Myocyte (in vitro differentiated cells): Measurements from ENCODE around the gene SMAD5. TPM values are rescaled to one million over a fixed set of nuclear protein-coding genes. Genes with fewer than 3 reads are reported as not detected.

ENCODE experiments used
- DNase-seq: peaks from one replicate; pipeline ENCODE4 v3.0.0-alpha.2; 2012; ENCODE audit warnings: low read depth
- total RNA-seq: library from RNA; depleted of rRNA; stranded (reverse); fragments of >200 nt; gene quantifications from 2 replicates; pipeline ENCODE4 v1.2.3, GENCODE V29; 2014

SMAD5 gene
- total RNA-seq, 1 donor from 2014 or later = 54.4 TPM

DNA sequence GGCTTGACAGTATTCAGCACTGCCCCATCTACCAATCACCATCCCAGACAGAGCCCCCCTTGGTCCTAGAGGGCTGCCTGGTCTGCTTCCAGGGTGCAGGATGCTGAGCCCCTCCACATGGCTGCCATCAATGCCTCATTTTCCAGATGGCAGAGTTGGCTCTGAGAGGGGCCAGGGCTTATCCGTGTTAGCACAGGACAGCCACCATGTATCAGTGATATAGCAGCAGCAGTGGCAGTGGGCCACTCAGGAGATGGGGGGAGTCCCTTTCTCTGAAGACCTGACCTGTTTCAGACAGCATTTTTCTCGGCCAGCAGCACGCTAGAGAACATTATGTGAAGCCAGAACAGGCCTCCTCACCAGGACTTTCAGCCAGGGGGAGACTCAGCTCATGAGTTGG, 61.9 kb downstream of the SMAD5 start:
- DNase-seq = no peak

DNA sequence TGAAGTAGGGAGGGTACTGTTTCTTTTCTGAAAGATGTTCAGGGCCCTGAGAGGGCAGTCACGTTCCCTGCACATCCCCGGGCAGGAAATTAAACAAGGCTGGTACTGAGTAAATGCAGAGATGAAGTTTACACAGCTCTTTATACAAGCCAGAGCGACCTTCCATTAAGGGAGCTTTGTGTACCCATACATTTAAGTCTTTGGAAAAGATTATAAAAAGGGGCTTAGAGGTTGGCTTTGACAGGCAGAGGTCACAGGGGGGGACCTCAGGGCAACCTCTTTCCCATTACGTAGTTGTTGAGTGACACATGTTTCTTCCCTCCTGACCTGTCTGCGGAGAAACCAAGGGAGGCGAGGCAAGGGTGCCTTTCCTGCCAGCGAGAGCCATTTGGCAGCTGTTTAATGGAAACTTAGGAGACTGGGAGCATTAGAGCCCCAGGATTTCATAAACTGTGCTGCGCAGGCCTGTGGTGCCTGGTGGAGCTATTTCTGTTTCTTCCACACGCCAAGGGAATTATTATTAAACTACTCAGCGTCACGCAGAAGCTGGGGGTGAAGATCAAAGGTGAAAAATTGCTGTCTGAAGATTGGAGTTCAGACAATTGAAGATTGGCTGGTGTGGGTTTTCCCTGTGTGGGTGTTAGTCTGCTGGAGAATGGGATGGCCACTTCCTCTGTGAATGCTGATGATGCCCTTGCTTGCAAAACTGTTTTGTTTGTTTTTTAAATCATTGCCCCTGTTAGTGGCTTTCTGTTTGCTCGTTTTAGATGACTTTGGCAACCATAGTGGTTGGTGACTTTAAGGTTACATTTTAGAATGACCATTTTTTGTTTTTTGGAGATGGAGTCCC, 63.6 kb downstream of the SMAD5 start:
- DNase-seq = no peak

DNA sequence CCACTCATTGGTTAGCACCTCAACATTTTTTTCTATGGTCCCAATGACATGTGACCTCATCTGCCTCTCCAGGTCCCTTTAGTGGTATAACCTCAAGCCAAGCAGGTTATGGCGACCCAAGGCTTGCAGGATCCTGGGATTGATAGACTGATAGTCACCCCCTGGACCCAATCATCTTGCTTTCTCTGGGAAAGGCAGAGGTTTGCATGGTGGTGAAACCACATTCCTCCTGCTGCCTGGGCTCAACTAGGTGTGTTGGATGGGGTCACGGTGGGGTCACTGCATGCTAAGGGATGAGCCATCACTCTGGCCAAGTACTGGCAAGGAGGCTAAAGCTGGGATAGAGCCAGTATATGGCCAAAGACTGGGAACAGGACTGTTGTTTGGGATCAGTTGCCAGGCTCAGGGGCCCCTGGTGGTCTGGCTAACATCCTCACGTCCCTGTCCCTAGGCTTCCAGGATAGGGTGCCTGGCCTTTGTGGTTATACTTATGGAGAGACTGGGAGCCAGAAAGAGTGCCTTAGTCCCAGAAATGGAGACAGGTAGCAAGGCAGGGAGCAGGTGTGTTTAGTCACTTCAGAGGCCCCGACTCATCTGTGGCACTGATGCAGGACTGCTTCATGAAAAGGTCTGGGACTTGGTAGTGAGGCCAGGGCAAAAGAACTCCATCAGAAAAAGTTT, 65.0 kb downstream of the SMAD5 start:
- no peak for DNase-seq

DNA sequence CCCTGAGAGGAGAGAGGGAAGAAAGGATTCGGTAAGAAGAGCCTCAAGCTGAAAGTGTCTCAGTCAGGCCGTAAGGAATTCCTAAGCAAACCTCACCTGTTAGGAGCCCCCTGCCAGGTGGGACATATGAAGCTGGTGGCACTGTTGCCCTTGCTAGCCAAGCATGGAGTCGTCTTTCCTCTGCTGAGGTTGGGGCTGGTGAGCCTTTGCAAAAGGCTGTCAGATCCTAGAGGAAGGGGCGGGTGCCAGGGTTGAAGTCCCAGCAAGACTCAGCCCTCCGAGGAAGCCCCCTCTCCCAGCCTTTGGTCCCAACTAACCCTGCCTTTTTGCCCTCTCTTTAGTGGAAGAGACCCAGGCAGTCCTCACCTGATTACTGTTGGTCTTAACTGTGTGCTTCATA, 65.8 kb downstream of the SMAD5 start:
- DNase-seq = no peak

DNA sequence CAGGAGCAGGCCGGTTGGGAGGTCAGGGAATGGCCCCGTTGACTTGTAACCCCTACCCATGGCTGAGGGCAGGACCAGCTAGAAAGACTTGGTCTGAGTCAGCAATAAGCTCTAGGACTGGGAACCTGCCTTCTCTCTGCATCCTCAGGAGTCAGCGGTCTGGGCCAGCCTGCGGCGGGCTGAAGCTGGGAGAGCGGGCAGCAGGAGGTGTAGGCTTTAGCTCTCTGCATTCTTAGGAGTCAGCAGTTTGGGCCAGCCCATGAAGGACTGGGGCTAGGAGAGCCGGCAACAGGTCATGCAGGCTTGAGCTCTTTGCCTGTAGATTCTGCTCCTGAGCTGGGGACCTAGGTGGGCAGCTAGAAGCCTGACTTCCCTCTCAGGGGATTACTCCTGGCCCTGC, 66.8 kb downstream of the SMAD5 start:
- no peak for DNase-seq

DNA sequence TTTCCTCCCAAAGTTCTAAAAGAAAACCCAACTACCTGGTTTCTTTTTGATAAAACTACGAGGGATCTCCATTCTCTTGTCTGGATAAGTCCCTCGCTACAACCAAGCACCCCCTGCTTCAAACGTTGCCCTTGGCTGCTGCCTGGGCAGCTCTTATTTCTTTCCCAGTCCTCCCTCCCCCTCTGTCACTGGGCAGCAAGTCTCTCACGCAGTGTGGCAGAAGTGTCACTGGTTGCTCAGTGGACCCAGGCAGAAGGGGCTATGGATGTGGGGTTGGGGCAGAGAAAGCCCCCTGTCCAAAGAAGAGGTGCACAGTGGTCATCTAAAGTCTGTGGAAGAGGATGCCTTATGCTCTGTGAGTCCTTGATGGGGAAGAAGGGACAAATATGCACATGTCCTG, 67.5 kb downstream of the SMAD5 start:
- no peak for DNase-seq

DNA sequence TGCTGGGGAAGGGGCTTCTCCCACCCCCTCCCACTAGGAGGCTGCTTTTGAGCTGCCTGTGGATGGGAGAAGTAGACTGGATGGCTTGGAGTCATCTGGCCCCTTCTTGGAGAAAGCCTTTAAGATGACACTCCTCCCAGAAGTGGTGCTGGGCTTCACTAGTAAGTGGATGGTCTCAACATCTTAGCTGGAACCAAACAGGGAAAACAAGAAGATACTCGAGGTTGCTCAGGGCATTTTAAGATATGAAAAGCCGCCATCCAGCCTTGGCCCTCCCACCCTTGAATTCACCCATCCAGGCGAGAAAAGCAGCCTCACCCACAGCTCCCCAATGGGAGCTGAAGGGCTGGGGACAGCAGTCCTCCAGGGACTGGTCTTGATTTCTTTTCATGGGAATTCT, 68.1 kb downstream of the SMAD5 start:
- DNase-seq = no peak

DNA sequence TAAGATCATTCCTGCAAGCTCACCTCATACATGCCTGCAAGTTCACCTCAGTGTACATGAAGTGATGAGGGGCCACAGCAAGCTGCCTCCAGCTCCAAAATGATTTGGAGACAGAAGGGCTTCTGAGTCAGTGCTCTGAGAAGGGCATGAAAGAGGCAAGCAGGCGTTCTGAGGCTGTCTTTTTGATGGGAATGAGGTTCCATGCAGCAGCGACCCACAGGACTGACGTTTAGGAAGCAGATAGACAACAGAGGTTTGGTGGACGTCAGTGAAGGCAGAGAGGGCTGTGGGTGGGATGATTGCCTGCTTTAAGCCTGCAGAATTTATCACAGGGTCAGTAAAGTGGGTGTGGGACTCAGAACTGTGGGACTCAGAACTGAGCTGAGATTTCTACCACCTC, 69.2 kb downstream of the SMAD5 start:
- no peak for DNase-seq

DNA sequence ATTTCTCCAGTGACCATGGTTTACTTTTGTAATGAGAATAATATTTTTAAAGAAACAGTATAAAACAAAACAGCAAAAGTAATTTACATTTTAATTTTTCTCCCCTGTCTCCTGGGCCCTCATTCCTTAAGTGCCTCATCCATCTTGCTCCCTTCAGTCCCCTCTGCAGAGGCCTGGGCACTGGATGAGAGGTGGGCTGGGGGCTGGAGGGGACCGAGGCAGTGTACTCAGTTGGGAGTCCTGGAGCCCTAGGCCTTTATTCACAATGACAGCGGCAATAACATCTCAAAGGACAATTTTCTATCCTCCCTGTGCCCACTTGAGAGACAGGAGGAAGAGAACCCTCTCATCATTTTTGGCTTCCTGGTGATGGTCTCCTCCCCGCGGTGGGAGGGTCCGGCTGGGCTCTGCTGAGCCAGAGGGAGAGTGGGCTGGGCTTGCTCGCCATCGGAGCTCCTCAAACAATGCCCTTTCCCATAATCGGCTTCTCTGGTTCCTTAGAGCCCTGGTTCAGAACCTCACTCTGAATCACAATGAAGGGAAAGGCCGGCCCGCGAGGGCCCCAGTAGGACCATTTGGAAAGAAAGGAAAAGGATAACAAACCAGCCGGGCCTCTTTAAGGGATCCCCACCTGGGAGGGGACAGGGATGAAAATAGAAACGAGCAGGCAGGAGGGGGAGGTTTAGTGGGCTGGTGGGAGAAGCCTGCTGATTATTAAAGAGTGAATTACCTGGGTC, 70.0 kb downstream of the SMAD5 start:
- no peak for DNase-seq

DNA sequence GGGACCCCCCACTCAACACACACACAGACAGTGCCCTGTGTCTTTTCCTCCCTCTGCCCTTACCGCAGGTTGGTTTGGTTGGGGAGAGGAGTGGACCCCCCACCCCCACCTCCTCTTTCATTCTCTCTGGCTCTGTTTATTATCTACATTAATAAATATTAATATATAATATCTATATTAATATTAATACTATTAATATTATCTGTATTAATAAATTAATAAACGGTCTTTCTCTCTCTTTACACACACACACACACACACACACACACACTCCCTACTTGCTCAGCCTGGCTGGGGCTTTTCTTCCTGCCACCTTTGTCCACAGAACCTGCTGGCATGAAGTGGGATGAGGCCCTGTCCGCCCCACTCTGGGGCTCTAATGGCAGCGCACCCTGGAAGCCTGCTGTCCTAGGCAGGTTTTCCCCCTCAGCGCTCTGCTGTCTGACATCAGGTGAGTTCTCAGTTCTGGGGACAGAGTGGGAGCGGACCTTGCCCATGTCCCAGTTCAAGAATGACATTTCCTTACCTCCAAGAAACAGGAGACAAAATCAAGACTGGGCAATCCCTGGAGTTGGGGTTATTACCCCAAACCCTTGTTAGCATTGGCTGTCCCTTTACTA, 70.8 kb downstream of the SMAD5 start:
- no peak for DNase-seq

DNA sequence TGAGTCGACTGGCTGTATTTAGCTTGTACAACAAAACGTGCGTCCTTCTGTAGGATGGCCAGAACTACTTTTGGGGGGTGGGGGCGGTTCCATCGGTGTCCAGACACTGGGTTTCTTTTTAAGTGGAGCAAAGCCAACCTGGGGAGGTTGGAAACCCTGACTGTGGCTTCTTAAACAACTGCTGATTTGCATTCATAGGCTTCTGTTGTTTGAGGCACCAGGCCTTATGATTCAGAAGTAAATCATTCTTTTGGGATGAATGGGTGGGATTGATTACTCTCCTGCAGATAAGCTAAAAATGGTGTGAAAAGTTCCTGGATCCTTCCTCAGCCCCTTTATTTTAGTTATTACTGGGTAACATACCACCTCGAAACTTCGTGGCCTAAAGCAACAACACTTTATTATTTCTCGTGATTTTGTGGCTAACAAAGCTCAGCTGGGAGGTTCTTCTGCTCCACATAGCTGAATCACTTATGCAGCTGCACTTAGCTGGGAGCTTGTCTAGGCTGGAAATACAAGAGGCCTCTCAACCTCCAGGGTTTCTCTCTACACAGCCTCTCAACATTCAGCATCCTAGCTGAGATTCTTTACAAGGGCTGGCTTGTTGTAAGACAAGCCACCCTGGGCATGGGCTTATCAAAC, 72.5 kb downstream of the SMAD5 start:
- no peak for DNase-seq

DNA sequence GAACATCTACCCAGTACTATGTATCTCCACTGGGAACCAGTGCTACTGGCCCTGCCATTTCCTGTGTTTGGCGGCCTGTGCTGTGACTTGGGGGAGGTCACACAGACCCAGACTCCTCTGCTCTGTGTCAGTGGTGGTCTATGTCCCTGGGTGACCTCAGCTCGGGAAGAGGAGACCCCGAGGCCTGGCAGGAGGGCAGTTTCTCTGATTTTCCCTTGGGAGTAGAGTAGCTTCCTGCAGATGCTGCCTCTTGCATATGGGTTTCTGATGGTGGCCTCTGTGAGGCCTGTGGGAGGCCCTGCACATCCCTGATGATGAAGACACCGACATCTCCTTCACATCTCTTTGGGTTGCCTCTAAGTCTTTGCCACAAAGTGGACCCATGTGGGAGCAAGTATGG, 73.3 kb downstream of the SMAD5 start:
- DNase-seq = no peak

DNA sequence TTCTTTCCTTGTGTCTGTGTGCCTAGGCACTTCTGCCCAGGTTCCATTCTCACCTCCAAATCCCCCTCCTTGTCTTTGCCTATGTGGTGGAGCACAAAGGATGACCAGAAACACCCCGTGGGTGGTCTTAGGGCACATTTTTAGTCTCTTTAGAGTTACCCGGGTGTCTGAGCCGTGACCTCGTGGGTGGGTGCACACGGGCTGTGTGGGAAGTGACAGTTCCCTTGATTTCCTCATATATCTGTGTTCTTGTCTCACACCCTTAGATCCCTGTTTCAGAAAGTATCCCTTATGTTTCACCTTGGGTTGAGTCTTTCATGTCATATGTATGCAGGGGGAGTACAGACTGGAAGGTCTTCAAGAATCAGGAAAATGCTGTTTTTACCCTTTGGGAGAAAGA, 73.7 kb downstream of the SMAD5 start:
- no peak for DNase-seq

DNA sequence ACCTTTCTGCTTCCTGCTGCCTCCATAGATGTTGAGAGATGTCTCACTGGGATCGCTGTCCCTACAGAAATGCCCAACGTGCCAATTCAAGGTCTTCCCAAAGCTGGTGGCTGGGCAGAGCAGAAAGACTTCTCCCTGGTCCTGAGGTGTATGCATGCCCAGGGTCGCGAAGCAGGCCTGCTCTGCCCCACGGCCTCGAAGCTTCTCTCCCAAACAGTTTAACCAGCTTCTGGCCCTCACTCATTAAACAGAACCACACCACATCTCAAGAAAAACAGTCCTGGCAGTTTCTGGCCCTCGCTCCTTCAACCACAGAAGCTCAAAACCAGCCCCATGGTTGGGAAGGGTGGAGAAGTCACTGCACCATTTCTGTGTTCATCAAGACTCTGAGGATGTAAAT, 75.0 kb downstream of the SMAD5 start:
- DNase-seq = no peak

DNA sequence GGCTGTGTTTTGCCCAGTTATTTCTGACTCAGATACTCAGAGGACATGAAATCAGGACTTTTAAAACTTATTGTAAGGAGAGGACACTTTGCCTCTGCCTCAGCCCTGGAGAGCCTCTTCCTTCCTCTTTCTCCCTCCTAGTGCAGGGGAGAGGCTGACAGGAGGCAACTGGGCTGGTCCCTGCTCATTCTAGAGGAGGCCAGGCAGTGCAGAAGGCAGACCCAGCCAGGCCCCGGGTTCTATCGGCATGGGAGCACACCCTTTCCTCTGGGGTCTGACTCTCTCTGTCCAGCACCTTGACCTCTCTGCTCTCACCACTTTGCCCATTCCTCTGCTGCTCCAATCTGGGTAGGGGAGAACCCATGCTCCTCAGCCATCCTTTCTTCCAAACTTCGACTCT, 76.3 kb downstream of the SMAD5 start:
- no peak for DNase-seq

DNA sequence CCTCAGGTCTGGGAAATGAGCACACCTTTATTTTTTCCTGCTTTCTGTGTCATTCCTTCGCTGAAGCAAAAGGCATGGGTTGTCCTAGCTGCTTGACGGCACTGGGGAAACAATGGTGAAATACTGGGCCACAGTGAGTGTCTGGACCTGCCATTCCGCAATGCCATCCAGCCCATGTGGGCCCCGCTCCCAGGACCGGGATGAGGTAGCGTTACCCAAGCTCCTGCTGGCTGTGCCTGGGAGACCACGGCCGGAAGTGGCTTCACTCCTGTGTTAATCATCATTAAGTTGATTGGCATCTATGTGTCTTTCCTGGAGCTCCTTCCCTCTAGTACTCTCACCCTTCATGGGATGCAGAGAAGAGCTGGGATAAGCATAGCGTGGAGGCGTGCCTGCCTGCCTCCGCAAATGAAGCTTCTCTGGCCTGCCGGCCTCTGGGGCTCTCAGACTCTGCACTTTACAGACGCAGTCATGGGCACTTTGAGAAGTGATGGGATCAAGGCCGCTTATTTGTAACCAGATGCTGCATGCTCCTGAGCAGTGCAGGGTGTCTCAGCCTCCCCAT, 76.8 kb downstream of the SMAD5 start:
- DNase-seq = no peak

DNA sequence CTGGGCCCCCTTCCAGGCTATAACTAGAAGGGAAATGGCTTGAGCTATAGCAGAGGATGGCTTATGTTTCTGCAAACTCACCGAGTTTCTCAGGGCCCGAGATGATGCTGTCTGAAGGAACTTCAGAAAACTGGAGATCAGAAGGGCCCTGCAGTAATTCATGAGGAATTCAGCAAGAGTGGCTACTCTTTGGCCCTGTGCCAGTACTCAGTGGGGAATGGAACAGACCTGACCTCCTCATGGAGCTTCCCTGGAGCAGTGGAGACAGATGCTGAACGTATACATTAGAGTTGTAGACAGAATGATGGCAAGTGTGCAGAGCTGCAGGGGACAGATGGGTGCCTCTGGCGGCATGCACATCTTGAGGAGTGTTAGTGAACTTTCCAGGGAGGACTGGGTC, 77.6 kb downstream of the SMAD5 start:
- no peak for DNase-seq

DNA sequence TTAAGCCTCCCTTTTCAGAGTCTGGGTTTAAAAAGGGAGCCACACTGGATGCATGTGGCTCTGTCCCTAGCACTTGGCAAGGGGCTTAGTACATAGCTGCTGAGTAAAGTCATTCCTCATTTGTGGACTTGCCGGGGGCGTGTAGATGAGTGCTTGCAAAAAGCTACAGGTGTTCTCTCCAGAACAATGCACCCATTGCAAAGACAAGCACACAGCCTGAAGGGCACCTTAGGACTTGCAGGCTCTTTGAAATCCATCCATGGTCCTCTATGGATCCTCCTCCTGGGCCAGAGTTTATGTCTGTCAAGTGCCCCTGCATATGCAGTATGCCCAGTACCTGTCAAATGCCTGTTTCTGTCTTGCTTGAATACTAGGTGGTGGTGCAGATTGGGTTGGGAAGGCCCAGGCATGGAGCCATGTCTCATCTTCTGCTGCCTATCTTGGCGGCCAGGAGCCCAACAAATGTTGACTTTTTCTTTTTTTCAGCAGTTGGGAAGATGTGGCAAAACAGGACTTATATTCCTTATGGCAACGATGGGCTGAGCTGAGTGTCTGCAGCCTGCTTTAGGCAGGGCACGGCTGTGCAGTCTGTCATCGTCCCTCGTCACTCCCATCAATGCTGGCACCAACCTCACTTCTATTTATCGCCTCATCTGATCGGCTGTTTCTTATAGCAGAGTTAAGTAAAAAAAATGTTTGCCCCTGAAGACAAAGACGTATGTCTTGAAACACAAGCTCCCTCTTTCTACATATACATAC, 78.8 kb downstream of the SMAD5 start:
- DNase-seq = peak; percentile 8

DNA sequence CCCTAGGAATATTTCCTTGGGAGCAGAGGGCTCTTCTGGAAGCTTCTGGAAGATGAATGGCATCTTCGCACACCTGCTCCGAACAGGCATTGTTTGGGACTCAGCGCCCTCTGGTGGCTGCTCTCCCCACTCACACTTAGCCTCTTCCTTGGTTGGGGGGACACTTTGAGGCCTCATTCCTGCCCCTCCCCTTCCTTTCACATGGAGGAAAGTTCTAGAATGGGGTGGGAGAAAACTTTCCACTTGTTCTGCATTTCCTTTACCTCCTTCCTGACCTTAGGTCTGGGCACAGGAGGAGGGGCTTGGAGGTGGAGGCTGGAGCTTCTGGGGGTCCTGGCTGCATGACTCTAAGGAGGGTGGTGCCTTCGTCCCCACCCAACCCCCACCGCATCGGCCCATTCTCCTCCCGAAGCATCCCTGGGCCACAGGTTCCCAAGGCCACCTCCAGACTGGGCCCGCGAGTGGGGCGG, 79.6 kb downstream of the SMAD5 start:
- DNase-seq = peak; percentile 61

DNA sequence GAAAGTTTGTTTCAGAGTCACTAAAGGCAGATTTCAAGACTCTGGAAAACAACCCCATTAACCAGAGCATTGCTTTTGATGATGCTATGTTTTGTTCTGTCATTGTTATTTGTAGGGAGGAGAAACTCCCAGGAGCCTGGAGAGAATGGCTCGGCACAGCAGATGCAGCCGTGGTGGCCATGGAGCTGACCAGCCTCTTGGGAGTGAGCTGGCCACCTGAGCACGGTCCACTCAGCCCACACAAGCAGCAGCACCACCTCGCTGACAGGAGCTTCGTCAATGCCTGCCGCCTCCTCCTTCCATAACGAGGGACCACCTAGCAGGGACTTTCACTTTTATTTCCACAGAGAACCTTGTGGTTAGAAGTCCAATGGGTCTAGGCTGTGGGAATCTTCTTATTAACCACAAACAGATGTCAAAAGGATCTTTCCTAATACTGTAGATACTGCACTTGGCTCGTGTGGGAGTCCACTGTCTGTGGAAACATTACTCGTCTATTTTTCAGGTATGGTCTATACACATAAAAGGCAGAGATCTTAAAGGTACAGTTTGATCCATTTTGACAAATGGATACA, 81.4 kb downstream of the SMAD5 start:
- DNase-seq = no peak
